Ecto neural progenitor cell (in vitro differentiated cells): Measurements from ENCODE around the gene PRICKLE2.

Source experiments
- DNase-seq: peaks from one replicate; pipeline ENCODE4 v3.0.0-alpha.2; 2018; ENCODE audit warnings: low spot score

Gene PRICKLE2

DNA sequence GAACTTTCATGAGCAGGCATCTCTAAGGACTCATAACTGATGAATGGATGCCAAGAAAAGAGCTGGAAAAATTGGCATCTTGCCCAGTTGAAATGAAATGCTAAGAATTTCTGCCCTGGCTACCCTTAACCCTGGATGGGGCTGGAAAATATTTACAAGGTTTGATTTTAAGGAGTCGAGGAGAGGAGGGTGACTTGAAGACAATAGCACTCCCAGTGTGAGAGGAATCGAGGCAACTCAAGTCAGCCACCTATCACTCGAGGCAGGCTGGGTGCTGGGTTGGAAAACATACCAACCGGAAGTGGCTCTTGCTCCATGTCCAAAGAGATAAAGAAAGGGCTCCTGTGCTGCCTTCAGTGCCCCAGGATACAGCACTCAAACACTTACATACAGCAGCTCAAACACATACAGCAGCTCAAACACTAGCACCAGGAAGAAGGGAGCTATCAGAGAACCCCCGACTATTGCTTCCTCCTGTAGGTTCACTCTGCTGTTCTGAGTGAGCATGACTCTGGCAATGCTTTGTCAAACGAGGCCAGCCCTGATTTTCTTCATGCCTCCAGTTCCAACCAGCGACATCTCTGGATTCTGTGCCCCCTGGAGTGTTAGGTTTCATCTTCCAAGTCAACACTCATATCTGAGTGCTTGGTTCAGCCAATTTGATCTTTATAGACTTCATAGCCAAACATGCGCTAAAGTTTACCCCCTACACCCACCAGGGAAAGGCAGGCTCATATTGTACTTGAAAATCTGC is 4.9 kb downstream of the PRICKLE2 start:
- DNase-seq = no peak

- no peak for DNase-seq
Observed at GRCh38 chr3:64218746-64219145, 6.5 kb downstream of the PRICKLE2 start.

- DNase-seq = no peak
Observed at GRCh38 chr3:64218329-64218728, 6.9 kb downstream of the PRICKLE2 start.

- no peak for DNase-seq
Observed at GRCh38 chr3:64216274-64217147, 8.8 kb downstream of the PRICKLE2 start.

DNA sequence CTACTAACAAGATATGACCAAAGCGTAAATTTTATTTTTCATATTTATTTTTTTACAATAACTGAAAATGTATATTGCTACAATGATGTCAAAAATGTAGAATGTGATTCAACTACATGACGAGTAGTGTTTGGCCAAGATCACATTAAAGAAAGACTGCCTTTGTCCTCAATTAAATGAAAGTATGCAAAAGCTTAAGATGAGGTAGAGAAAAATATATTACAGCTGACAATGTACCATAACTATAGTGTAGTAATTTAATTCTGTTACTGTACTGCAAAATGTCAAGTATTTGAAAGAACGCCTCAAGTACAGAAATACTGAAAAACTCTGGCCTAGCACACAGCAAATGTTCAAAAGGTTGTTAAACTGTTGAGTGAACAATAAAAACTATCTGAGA is 9.7 kb downstream of the PRICKLE2 start:
- no peak for DNase-seq

- no peak for DNase-seq
Observed at GRCh38 chr3:64215103-64215502, 10.2 kb downstream of the PRICKLE2 start.

GRCh38 chr3:64214381-64215018 is 10.8 kb downstream of the PRICKLE2 start:
- no peak for DNase-seq

DNA sequence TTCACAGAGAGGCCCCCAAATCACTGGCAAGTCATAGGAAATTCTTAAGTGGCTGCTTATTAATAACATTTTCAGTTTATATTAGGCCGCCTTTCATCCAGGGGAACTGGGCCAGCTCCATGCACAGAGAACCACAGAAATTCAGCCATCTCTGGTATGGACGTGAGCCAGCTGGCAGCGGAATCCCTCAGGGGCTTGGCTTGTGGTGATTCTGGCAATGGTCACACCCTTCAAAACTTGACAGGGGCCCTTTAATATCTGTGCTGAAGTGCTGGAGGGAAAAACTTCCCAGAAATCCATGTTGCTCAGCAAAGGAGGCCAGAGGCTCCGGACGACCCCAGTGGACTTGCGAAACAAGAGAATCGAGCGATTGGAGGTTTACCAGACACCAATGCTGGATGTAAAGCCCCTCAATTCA is 11.3 kb downstream of the PRICKLE2 start:
- DNase-seq = no peak

DNA sequence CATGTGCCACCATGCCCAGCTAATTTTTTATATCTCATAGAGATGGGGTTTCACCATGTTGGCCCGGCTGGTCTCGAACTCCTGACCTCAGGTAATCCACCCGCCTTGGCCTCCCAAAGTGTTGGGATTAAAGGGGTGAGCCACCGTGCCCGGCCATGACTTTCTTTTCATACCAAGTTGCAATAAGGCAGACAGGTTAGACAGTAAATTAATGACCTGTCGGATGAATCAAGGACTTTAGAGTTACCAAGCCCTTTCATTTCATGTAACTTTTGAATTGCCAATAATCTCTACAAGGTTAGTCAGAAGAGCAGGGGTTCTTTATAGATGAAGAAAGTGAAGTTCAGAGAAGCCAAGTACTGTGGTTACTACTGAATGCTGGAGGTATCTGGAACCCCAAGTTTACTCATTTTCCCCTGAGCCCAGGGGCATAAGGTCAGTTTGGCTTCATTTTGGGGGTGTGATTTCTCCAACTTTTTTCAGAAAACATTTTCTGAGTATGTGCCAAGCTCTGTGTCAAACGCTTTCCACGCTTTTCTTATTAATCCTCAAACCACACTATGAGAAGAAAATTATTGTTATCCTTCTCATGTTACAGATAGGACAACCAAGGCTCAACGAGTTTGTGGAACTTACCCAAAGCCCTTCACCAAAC is 11.9 kb downstream of the PRICKLE2 start:
- DNase-seq = no peak

DNA sequence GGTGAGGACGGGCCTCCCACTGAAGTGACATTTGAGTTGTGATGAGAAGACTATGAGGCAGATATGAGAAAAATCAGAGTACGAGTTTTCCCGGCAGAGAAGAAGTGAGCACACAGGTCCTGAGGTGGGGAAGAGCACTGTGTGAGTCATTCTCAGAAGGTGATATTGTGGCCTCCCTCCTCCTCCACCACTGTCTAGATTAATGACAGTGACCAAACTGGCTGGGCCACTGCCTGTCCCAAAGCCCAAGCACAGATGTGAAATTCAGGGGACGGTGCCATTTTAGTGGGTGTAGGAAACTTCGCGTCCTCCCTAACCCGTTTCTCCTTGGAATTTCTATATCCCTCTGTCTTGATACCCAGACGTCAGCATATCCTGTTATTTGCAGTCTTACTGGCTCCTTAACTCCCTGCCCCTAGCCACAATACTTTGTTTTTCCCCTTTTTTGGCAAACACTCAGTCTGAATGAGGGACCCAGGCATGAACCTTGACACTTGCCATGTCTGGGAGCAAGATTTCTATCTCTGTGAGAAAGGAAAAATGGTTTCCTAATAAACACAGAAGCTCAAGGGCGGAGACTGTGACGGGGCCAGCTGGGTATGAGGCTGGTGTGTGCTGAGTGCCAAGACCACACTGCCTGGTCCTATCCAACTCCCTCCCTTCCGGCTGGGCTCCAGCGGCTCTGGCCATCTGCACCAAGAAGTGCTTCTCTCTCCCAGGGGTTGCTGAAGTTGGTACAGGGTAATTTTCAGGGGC is 15.2 kb downstream of the PRICKLE2 start:
- DNase-seq = no peak

- no peak for DNase-seq
Observed at GRCh38 chr3:64207289-64208080, 17.8 kb downstream of the PRICKLE2 start.

DNA sequence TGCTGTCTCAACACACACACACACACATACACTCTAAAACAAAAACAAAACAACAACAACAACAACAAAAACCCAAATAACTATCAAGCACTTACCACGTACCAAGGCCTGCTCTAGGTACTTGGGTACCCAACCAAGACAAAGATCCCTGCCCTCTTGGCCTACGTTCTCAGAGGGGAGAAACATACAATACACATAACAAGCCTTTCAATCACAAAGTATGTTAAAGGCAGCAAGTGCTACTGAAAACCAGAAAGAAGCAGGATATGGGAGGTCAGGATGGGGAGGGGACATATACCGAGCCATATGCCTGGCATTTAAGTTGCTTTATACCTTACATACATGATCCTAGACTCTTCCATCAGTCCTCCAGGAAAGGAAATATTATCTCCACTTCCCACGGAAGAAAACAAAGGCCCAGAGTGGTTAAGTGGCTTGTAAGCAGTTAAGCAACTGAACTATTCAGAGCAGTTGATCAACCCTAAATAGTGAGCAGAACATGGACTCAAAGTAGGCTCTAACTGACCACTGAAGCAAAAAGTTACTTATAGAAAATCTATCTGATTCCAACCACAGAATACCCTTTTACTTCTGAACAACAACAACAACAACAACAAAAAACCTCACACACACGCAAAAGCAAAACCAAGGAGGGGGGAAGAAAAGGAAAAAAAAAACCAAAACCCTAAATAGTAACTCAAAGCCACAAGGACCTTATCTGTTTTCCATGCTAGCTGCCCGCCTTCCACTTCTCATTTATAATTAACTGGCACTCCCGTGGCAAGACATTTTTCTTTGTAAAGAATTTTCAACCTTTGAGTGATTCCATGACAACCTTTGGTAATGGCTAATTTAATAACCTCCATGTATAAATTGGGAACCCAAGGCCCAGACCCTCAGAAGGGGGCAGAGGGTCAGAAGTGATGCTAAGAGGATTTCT is 21.0 kb downstream of the PRICKLE2 start:
- no peak for DNase-seq

DNA sequence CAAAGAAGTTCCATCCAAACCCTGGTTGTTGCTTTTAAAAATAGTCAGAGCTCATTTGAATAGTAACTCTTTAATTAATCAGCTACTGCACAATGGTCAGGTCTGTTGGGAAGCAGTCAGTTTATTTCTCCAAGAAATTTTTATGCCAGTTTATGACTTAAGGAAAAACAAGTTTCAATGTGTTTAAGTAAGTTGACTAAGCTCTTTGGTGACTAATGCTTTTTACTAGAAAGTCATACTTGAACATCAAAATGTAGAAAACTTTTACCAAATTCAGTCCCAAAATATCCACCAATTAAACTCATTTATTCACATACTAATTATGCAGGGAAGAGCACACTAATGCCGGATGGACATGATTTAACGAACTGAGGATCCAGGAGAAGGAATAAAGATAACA is 22.1 kb downstream of the PRICKLE2 start:
- no peak for DNase-seq

GRCh38 chr3:64199932-64200331 is 25.3 kb downstream of the PRICKLE2 start:
- DNase-seq = no peak

- no peak for DNase-seq
Observed at GRCh38 chr3:64196236-64196929, 28.9 kb downstream of the PRICKLE2 start.

DNA sequence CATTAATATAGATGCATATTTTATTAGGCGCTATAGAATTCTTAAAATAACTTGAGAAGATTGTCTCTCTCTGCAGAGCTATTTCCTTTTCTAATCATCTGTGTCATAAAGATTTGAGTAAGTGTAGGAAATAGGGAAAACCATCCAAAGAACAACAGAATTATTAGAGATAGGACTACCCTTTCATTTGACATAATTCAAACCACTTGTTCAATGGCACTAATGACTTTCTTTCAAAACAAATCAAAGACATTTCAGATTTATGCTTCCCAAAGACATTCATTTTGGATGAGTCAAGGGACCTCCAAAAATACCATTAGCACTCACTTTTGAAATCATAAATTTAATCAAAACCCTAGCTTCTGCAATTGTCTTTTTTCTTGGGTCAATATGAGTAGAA is 29.5 kb downstream of the PRICKLE2 start:
- no peak for DNase-seq

DNA sequence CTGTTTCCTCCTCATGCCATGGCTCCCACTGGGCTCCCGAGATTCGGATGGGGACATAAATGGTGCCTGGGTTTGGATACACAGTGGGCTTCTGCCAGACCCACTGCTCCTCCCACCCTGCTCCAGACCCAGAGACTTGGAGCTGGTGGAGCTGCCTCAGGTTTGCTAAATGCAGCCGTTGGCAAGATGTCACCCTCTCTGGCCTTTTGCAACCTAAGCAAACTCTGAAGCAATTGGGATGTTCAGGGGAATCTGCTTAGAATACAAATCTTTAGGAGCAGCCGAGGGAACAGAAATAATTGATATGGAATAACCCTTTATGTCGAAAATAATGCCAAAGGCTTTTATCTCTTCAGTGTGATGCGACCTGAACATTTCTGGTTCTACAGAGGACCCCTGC is 33.4 kb downstream of the PRICKLE2 start:
- no peak for DNase-seq

- DNase-seq = no peak
Observed at GRCh38 chr3:64190517-64191515, 34.5 kb downstream of the PRICKLE2 start.
